Activated CD8-positive, alpha-beta memory T cell treated with anti-CD3 and anti-CD28 coated beads, Interleukin-2, amount 50 U/mL, for 24 hours (primary cell): Measurements from ENCODE around the gene TANC1.
"Not testable (repeated sequence)": the region's sequence is repeated elsewhere in the genome, so short reads cannot be mapped to it uniquely, and the experiment has no call there.

ENCODE experiments used
- DNase-seq: peaks from one replicate; pipeline ENCODE4 v3.0.0-alpha.2; 2020; ENCODE audit errors: extremely low read depth

Gene TANC1

GRCh38 chr2:159089543-159089942 is 121.1 kb downstream of the TANC1 start:
- DNase-seq: no peak

GRCh38 chr2:159090514-159091201 is 122.2 kb downstream of the TANC1 start:
- no peak for DNase-seq

GRCh38 chr2:159091381-159091780 is 122.9 kb downstream of the TANC1 start:
- no peak for DNase-seq

- DNase-seq: no peak
Observed at GRCh38 chr2:159091976-159092375, 123.5 kb downstream of the TANC1 start.

GRCh38 chr2:159093497-159093896 is 125.1 kb downstream of the TANC1 start:
- no peak for DNase-seq

GRCh38 chr2:159094173-159094737 is 125.8 kb downstream of the TANC1 start:
- no peak for DNase-seq

- DNase-seq: no peak
Observed at GRCh38 chr2:159095813-159096212, 127.4 kb downstream of the TANC1 start.

- not testable (repeated sequence) for DNase-seq
Observed at GRCh38 chr2:159096302-159096855, 127.9 kb downstream of the TANC1 start.

- no peak for DNase-seq
Observed at GRCh38 chr2:159096901-159097300, 128.5 kb downstream of the TANC1 start.

- DNase-seq: no peak
Observed at GRCh38 chr2:159098361-159098760, 129.9 kb downstream of the TANC1 start.

GRCh38 chr2:159098921-159099411 is 130.5 kb downstream of the TANC1 start:
- no peak for DNase-seq

GRCh38 chr2:159101755-159102489 is 133.5 kb downstream of the TANC1 start:
- DNase-seq: no peak

GRCh38 chr2:159103411-159103810 is 135.0 kb downstream of the TANC1 start:
- no peak for DNase-seq

GRCh38 chr2:159106109-159106508 is 137.7 kb downstream of the TANC1 start:
- DNase-seq: no peak

GRCh38 chr2:159108181-159108893 is 139.9 kb downstream of the TANC1 start:
- no peak for DNase-seq

GRCh38 chr2:159109517-159109916 is 141.1 kb downstream of the TANC1 start:
- DNase-seq: no peak

- no peak for DNase-seq
Observed at GRCh38 chr2:159110784-159111183, 142.3 kb downstream of the TANC1 start.

GRCh38 chr2:159111346-159111927 is 143.0 kb downstream of the TANC1 start:
- DNase-seq: no peak

- no peak for DNase-seq
Observed at GRCh38 chr2:159114835-159115234, 146.4 kb downstream of the TANC1 start.

- no peak for DNase-seq
Observed at GRCh38 chr2:159116922-159117321, 148.5 kb downstream of the TANC1 start.

- DNase-seq: no peak
Observed at GRCh38 chr2:159117658-159118057, 149.2 kb downstream of the TANC1 start.
